Sigmoid colon (tissue), 4 donors: ENCODE data around the gene RNASE7.

ENCODE experiments used
- EP300 ChIP-seq, 4 donors: sonication (generic); formaldehyde crosslinking; IDR thresholded peaks; one replicate each; pipeline ENCODE4 v1.6.1; 2017; ENCODE audit warnings: antibody characterized with exemption in 4 of 4
- POLR2AphosphoS5 ChIP-seq, 4 donors: sonication (generic); formaldehyde crosslinking; IDR thresholded peaks; one replicate each; pipeline ENCODE4 v1.6.1; 2017; ENCODE audit warnings: antibody characterized with exemption in 4 of 4
- TF ChIP-seq, protein P1 (sequence below), 4 experiments: fragments of 450-650 bp in 3 of 4; fragments of 200-600 bp in 1 of 4; IDR thresholded peaks; one replicate each; pipeline ENCODE4 v1.5.1; 2016 to 2019; ENCODE audit warnings: antibody characterized with exemption in 4 of 4, mild to moderate bottlenecking in 3 of 4, moderate library complexity in 2 of 4

DNA sequence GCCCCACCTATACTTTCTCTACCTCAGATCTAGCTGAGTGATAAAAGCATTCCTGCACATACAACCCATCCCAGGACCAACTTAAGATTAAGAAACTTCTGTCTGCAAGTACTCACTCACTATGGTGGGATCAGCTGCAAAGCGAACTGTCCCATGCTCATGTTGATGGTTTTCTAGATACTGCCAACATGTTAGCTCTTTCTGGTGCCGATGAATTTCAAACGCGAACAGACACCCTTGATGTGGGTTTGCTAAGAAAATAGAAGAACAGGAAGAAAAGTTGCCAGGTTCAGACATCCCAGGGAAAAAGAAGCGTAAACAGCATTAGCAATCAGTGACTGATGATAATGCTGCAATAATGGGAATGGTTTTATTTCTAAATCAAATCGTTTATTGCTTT lies 44.6 kb upstream of the RNASE7 start:
- TF ChIP-seq, protein P1, sequence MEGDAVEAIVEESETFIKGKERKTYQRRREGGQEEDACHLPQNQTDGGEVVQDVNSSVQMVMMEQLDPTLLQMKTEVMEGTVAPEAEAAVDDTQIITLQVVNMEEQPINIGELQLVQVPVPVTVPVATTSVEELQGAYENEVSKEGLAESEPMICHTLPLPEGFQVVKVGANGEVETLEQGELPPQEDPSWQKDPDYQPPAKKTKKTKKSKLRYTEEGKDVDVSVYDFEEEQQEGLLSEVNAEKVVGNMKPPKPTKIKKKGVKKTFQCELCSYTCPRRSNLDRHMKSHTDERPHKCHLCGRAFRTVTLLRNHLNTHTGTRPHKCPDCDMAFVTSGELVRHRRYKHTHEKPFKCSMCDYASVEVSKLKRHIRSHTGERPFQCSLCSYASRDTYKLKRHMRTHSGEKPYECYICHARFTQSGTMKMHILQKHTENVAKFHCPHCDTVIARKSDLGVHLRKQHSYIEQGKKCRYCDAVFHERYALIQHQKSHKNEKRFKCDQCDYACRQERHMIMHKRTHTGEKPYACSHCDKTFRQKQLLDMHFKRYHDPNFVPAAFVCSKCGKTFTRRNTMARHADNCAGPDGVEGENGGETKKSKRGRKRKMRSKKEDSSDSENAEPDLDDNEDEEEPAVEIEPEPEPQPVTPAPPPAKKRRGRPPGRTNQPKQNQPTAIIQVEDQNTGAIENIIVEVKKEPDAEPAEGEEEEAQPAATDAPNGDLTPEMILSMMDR (IDR thresholded peaks at IDR 0.05), result no peak
- TF ChIP-seq EP300 (IDR thresholded peaks at IDR 0.05), result no peak
- TF ChIP-seq POLR2AphosphoS5 (IDR thresholded peaks at IDR 0.05), result no peak
